Measurements from ENCODE around the gene TFAP2E.

- TF ChIP-seq CTCF (IDR thresholded peaks at IDR 0.05) (no peak), ZFX (IDR thresholded peaks at IDR 0.05; ENCODE audit: borderline replicate concordance) (no peak)
Observed at GRCh38 chr1:35524106-35524505, 49.0 kb upstream of the TFAP2E start.

Measured in 22Rv1 (cell line).